Measurements from ENCODE around the gene B3GLCT.

The B3GLCT gene

DNA sequence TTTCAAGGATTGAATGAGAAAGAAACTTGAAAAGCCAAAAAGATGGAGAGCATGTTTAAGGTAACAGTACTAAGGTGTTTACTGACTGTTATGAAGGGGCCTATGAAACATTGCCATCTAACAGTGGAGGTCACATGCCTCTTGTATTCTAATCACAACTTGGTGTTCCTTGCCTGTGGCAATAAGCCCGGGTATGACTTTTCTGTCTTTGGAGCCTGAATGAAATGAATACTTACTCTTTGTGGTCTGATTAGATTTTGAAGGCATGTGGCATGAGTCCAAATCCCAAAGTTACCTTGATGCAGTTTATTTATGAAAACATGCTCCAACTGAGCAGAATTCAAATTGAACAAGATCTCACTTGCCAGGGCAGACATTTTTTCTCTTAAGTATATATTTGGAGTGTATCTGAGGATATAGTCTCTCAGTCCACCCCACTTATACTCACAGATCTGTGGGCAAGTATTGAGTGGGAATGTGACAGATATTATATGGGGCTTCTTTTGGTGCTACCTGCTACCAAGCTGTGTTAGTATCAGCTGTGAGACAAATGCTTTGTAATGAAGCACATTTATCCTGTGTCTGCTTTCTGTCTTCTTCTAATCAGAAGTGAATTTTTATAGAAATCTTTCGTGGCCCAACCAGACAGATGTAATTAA lies 67.5 kb downstream of the B3GLCT start:
- DNase-seq: no peak

DNA sequence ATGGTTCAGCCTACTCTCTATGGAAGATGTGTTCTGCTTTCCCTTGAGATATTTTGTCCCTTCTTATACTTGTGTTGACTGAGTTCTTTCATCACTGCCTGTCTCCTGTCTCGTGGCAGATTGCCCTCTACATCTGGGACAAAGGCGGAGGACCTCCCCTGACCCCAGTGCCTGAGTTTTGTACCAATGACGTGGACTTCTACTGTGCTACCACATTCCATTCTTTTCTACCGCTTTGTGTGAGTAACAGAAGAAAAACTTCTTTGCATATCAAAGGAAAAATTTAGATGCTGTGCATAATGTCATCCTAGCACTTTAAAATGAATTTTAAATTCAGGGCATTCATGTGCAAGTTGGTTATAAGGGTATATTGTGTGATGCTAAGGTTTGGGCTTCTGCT lies 74.6 kb downstream of the B3GLCT start:
- no peak for DNase-seq

DNA sequence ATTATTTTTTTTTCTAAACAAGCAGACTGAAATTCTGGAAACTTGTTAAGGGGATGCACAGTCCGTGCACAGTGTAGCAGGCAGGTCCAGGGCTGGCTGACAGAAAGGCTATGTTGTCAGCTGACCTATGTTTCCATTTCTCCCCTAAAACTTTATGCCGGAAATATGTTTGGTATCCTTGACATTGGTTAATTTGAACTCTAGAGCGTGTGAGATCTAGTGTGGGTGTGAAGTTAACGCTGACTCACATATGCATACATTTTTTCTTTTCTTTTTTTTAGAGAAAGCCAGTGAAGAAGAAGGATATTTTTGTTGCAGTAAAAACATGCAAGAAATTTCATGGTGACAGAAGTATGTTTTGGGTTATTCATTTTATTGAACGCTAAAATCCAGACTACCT lies 76.6 kb downstream of the B3GLCT start:
- no peak for DNase-seq

DNA sequence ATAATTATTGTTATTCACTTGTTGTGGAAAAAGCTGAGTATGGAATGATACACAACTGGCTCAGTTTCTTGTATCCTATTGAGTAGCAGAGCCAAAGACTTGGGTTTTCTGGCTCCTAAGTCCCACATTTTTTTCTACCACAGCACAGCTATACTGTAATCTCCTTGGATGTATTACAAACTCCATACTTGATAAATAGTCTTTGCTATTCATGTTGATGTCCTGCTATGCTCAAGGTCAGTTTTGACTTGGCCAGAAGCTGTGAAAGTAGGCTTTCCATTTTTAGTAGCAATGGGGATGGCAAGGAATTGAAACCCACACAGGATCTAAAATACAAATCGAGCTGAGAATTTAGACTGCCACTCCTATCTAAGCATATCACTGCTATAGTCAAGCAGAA lies 79.1 kb downstream of the B3GLCT start:
- DNase-seq: no peak

DNA sequence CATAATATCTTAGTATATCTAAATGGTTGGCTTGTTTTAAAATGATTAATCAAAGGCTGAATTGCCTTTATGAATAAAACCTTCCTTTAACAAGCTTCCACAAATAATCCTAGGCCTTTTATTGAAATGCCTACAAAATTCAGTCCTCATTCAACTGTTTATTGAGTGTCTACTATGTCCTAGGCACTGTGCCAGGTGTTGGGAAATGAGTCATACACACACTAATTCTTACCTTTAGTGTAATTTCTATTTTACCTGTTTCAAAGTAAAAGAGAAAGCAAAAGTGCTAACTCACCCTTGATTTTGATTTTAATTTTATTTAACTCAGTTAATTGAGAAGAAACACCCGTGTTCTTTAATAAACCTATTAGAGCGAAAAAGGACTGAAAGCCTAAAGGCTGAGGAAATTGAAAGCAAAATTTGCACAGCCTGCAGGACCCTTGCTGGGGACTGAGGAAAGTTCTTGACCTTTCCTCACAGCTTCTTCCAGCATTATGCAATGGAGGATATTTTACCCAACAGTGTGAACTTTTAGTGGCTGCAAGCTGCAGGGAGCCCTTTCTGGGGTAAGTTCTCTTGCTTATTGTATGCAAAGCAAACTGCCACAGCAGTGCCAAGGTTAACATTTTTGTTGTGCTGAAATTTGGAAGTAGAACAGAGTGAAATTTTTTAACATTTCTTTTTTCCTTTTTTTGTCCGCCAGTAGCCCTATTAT lies 83.1 kb downstream of the B3GLCT start:
- no peak for DNase-seq

DNA sequence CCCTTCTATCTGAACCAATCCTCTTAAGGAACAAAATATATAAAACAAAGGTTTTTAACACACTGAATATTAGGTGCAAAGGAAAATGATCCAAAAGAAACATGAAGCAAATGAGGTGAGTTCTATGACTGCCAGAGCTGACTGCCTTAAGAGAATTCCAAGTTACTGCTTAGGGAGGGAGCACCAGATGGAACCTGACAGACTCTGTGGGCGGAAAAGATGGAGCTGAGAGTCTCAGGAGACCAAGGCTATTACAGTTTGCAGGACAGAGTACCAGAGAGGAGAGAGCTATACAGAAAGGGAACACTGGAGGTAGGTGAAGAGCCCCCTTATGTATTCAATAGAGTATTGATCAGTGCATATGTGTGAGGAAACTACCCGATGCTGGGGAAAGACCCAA lies 87.2 kb downstream of the B3GLCT start:
- no peak for DNase-seq

DNA sequence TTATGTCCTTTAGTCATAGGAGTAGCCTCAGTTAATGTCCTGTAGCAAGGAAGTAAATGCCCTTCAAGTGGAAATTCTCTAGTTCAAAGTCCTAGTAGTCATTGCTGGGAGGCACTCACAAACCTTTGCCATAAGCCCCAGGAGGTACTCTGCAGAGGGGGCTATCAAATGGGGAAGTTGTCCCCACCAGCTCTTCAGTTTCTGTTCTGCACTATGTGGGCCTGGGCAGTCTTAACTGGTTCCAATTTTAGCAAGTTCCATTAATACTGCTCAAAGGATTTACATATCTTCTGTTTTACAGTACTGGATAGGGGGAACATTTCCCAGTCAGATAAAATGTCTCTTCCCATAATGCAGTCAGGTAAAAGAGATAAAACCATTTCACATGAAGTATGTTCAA lies 101.3 kb downstream of the B3GLCT start:
- no peak for DNase-seq

DNA sequence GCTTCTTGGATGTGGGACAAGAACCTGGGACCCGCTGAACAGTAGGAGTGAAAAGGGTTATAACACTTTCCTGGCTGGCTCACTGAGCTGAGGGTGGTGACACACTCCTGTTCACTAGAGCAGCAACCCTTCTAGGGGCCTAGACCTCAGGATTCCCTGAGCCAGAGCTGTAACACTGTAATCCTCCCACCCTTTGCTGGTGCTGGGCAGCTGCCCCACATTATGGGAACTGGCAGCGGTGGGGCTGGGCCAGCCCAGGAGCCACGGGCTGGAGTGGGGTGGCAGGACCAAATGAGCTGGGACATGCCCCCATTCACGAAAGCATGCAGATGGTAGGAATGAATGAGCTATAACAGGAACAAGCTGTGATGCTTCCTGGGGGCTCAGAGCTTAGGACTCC lies 110.6 kb downstream of the B3GLCT start:
- no peak for DNase-seq

DNA sequence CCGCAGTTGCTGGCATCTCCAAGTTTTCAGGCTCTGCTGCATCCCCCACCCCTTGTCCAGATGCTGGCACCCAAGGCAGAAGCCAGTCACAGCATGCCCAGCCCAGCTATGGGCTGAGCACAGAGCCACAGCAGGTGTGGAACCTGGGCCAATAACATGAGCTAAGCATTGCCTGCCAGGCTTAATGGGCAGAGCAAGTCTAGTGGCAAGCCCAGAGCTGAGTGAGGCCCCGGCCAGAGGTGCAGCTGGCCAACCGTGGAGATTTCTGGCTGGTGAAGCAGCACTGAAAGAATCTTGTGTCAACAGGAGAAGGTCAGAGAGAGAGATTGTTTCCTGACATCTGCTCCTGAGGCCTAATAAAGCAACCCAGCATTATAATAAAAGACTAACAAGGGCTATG lies 111.0 kb downstream of the B3GLCT start:
- no peak for DNase-seq

DNA sequence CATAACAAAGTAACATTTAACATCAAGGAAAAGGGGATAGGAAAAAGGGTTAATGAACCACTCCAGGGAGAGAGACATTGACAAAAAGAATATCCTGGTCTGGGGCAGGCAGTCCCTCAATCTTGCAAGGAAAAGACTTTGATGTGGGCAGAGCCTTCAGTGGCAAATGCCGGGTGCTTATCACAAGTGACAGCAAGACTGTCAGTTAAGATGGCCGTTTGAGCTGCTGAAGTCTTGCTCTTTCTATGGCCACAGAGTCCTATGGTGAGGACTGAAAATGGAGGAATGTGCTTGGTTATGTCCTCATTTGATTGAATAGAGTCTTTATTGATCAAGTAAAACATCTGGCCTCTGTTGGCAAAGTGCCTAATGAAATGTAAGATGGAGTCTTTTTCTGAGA lies 112.1 kb downstream of the B3GLCT start:
- no peak for DNase-seq

DNA sequence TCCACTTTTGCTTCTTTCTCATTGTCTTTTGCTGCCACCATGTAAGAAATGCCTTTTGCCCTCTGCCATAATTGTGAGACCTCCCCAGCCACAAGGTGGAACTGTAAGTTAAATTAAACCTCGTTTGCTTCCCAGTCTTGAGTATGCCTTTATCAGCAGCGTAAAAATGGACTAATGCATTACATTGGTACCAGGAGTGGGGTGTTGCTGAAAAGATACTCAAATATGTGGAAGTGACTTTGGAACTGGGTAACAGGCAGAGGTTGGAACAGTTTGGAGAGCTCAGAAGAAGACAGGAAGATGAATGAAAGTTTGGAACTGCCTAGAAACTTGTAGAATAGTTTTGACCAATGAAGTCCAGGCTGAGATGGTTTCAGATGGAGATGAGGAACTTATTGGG lies 115.2 kb downstream of the B3GLCT start:
- DNase-seq: no peak

DNA sequence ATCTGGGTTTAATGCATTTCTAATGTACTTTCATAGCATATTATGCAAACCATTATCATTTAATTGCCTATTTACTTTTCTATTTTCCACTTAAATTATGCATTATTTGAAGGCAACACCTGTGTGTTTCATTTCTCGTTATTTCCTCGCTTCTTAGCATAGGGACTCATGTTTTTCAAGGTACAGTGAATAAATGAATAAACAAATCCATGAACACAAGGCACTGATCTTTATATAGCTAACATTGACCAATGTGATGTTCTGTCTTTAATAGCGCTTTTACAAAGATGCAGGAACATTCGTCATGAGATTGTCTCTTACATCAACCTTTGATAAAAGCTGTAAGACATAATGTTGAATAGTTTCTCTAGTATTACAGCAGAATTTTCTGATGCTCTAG lies 121.2 kb downstream of the B3GLCT start:
- no peak for DNase-seq

DNA sequence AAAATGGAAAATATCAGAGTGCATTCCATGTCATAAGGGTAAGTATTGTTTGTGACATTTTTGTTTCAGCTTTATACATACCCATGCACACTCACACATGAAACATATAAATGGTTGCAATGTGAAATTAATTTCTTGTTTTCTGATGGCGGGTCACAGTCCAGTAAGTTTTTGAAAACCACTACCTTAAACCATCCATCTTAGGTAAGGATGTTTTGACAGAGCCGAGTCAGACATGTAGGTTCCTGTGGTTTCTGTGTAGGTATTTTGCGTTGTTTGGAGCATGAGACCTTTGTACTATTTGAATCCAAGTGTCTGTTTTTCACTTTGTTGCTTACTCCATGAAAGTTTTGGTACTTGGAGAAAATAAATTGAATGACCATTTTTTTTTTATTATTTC lies 121.7 kb downstream of the B3GLCT start:
- no peak for DNase-seq

DNA sequence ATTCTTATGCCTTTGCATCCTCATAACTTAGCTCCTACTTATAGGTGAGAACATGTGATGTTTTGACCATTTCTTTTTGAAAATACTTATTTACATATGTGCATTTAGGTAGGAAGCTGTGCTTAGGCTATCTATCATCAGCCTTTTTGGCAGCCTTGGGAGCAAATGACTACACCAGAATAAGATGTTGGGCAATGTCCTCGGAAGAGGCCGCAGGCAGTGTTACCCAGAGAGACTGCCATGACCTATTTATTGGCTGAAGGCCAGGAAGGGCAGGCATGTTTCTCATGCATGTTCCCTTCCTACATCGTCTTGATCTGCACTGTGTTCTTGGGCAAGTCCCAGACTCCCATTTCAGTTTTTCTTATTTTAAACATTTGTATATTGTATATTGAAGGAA lies 122.3 kb downstream of the B3GLCT start:
- DNase-seq: no peak

DNA sequence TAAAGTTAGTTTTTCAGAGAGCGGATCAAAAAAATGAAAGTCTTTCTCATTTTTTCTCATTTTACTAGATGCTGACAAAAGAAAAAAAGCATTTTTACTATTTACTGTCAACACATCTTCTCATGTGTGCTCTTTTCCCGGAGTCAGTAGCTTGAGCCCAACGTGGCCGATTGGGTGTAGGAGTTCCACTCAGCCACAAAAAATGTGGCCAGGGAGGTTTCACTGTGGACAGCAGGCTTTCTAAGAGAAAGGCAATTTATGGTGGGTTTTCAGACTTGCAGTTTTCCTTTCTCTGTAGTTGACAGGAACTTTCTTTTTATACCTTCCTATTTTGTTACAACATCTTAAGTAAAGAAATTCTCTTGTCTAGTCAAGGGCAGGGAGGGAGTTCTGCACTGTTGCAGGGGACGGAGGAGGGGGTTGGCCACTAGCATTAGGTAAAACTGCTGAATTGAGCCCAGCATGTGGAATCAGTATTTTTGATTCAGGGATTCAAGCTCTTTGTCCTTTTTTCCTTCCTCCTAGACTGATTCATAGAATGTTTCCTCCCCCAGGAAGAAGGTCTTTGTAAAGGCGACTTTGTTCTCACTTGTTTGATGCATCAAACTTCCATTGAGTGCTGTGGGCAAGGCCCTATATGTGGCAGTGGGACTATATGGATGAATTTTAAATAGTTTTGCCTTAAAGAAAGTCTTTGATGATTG lies 123.1 kb downstream of the B3GLCT start:
- no peak for DNase-seq

DNA sequence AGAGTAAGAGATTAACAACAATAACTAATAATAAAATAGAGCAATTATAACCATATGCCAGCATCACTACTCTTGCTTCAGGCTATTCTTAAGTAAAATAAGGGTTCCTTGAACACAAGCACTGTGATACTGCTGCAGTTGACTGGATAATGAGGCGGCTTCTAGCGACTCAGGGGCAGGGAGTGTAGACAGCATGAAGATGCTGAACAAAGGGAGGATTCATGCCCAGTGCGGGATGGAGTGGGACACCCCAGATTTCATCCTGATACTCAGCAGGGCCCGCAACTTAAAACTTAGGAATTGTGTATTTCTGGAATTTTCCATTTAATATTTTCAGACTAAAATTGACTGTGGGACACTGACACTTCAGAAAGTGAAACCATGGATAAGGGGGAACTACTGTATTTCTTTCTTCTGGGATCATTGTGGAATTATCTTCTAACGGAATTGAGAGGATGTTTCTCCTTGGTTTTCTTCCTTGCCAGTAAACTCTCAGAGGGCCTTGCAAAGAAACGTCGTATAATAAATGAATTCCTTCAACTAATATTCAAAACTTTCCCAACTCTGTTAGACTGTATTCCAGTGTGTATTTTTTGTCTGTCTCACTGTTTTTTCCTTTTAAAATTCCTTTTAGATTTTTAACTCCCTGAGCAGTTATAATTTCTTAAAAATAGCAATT lies 127.5 kb downstream of the B3GLCT start:
- peak in 1 of 56 donors; percentile 2 for DNase-seq

DNA sequence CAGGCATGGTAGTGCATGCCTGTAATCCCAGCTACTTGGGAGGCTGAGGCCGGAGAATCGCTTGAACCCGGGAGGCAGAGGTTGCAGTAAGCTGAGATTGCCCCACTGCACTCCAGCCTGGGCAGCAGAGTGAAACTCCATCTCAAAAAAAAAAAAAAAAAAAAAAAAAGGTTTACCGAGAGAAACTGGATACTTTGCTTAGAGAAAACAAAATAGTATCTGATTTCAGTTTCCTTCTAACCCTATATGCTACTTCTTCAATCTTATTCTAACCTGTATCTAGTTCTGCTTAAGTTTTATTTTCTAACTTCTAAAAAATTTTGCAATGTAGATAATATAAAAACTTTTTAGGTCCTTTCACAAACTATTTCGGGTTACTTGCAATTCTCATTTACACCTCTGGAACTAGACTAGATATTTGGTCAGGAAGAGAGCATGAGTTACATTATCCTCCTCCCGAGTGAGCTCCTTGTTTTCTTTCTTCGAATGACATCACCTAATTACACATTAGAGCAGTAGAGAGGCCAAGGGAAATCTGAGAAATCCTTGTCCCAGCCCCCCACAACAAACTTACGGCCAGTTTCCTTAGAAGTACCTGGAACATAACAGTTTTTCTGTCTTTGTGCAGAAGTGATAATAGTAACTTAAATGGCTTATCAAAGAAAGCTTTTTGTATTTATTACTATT lies 128.9 kb downstream of the B3GLCT start:
- DNase-seq: no peak

DNA sequence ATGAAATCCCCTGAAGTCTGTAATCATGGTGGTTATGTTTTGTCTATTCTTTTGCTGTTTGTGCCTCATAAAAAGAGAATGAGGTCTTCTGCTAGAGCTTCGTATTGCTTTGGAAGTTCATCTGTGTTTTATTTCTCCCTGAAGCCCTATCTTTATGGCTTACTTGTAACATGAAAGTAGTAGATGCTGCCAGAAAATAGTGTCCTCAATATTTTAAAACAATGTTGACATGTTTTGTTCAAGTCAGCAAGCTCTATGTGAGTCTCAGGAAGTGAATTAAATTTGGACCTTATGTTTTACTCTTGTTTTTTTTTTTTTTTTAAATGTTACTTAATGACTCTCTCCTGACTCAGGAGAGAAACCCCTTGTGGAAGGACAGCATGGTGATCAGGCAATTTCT lies 130.5 kb downstream of the B3GLCT start:
- no peak for DNase-seq

DNA sequence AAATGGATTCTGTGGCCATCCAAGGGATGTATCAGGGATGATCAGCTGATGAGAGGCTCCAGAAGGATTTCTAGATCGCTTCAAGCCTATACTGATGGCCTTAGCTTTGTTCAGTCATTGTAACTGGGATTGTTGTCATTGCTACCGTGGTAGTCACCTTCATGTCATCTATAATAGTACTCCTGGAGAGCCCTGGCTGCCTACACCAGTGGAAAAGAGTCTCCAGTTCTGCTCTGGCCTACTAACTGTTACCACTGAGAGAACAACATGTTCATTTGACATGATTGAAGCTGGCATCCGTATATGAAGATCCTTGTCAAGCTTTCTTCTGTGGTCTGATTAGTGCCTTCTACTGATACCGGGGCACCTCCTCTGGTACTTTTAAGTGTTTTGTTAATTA lies 131.3 kb downstream of the B3GLCT start:
- DNase-seq: no peak

DNA sequence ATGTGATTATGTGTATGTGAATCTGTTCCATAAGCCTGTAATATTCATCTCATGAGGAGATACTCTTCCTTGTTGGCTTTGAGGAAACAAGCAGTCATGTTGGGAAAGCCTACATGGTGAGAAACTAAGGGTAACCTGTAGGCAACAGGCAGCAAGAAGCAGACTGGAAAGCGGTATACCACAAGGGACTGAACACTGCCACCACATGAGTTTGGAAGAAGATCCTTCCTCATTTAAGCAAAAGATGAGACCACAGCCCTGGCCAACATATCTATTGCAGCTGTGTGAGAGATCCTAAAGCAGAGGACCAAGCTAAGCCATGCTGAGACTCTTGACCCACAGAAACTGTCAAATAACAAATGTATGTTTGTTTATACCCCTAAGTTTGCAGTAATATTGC lies 134.8 kb downstream of the B3GLCT start:
- DNase-seq: no peak

DNA sequence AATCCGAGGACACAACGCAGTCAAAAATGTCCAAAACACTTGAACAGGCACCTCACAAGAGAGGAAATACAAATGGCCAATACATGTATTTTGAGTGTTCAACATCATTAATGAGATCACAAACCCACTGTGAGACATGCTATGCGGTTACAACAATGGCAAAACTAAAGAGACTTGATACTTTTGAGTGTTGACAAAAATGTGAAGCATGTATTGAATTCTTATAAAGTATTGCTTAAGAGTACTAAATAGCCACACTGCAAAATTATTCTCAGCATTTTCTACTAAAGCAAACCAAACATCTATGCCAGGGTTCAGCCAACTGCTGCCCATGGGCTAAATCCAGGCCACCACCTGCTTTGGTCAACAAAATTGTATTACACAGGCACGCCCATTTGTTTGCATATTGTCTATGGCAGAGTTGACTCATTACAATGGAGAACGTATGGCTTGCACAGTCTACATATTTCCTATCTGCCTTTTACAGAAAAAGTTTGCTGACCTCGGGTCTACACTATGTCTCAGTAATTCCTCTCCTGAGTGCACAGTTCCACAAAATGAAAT lies 135.3 kb downstream of the B3GLCT start:
- DNase-seq: no peak
